Nephron progenitor cell (in vitro differentiated cells): ENCODE data around the gene BAZ2B.
A peak's percentile ranks its signal among the peaks of the same experiment; 100 is the strongest.

Source experiments
- DNase-seq: peaks from one replicate; pipeline ENCODE4 v3.0.0; 2021
- H3K27ac Mint-ChIP-seq: 2 replicates; pipeline ENCODE4 v1.8.0; 2021; ENCODE audit warnings: mild to moderate bottlenecking, moderate library complexity, mixed read lengths
- H3K27me3 Mint-ChIP-seq: 2 replicates; pipeline ENCODE4 v1.8.0; 2021; ENCODE audit warnings: mild to moderate bottlenecking, low read depth, mixed read lengths; ENCODE audit not compliant: poor library complexity
- H3K36me3 Mint-ChIP-seq: 2 replicates; pipeline ENCODE4 v1.8.0; 2021; ENCODE audit warnings: low read depth, mixed read lengths
- H3K4me1 Mint-ChIP-seq: 2 replicates; pipeline ENCODE4 v1.8.0; 2021; ENCODE audit warnings: mixed read lengths
- H3K4me3 Mint-ChIP-seq: 2 replicates; pipeline ENCODE4 v1.8.0; 2021; ENCODE audit warnings: mild to moderate bottlenecking, moderate library complexity, mixed read lengths
- H3K9me3 Mint-ChIP-seq: 2 replicates; pipeline ENCODE4 v1.8.0; 2021; ENCODE audit warnings: mild to moderate bottlenecking, moderate library complexity, mixed read lengths
- TF ChIP-seq, protein P1 (sequence below): fragments of 200-600 bp; sonication (generic); IDR thresholded peaks from 2 replicates; pipeline ENCODE4 v1.5.0; 2021; ENCODE audit warnings: antibody characterized with exemption

The BAZ2B gene

DNA sequence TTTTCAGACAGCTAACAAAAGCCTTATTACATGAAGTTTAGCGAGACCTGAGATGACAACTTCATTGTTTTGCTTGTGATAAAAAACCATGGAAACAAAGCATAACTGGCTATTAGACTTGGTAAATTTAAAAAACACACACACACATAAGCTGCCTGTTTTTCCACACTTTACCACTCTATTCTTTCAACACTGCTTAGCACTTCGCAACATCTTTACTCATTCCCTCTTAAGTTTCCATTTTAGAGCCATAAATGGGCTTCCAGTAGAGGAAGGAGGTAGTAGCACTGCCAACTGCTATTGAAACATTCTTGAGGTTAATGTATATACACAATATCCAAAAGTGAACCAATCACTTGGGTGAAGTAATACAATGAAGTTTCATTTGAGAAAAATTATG, 54.1 kb downstream of the BAZ2B start:
- Mint-ChIP-seq H3K27me3 (no peaks in the 10 kb centered on the region), H3K4me1 (peaks cover 5% of the 10 kb centered on the region), H3K36me3 (peaks cover 54% of the 10 kb centered on the region), H3K4me3 (no peak overlapping the region), H3K9me3 (peaks cover 13% of the 10 kb centered on the region), H3K27ac (no peak overlapping the region)
- no peak for DNase-seq
- TF ChIP-seq, protein P1, sequence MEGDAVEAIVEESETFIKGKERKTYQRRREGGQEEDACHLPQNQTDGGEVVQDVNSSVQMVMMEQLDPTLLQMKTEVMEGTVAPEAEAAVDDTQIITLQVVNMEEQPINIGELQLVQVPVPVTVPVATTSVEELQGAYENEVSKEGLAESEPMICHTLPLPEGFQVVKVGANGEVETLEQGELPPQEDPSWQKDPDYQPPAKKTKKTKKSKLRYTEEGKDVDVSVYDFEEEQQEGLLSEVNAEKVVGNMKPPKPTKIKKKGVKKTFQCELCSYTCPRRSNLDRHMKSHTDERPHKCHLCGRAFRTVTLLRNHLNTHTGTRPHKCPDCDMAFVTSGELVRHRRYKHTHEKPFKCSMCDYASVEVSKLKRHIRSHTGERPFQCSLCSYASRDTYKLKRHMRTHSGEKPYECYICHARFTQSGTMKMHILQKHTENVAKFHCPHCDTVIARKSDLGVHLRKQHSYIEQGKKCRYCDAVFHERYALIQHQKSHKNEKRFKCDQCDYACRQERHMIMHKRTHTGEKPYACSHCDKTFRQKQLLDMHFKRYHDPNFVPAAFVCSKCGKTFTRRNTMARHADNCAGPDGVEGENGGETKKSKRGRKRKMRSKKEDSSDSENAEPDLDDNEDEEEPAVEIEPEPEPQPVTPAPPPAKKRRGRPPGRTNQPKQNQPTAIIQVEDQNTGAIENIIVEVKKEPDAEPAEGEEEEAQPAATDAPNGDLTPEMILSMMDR, result no peak

DNA sequence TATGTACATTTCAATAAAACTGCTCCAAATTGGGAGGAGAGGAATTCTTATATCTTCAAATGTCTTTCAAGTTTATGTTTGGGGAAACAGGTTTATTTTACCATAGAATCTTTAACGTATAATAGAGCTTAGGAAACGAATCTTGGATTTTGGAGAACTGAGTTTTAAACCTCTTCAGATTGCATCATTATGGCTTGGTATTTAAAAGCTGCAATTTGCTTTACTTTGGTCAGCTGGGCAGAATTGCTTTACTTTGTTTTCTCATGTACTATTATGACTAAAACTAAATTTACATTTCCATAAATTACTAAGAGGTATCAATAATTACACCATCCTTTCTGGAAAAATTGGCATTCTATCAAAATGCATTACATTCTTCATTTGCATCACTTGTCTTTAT, 54.6 kb downstream of the BAZ2B start:
- H3K9me3 Mint-ChIP-seq, result peaks cover 11% of the 10 kb centered on the region
- peaks cover 6% of the 10 kb centered on the region for H3K4me1 Mint-ChIP-seq
- TF ChIP-seq, protein P1, result no peak
- DNase-seq, result no peak
- H3K27ac Mint-ChIP-seq, result no peak overlapping the region
- no peak overlapping the region for H3K4me3 Mint-ChIP-seq
- H3K27me3 Mint-ChIP-seq, result no peaks in the 10 kb centered on the region
- peaks cover 53% of the 10 kb centered on the region for H3K36me3 Mint-ChIP-seq

DNA sequence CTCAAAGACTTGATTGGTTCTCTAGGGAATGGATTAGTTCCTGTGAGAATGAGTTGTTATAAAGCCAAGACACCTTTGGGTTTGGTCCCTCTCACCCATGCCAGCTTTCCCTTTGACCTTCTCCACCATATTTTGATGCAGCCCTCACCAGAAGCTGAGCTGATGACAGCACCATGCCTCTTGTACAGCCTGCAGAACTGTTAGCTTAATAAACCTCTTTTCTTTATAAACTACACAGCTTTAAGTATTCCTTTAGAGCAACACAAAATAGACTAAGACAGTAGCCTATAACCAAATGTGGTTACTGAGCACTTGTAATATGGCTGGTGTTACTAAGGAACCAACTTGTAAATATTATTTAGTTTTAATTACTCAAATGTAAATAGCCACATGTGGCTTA, 55.1 kb downstream of the BAZ2B start:
- H3K4me1 Mint-ChIP-seq, result peaks cover 6% of the 10 kb centered on the region
- H3K36me3 Mint-ChIP-seq, result peaks cover 48% of the 10 kb centered on the region
- TF ChIP-seq, protein P1, result no peak
- no peak overlapping the region for H3K27ac Mint-ChIP-seq
- H3K9me3 Mint-ChIP-seq, result peaks cover 6% of the 10 kb centered on the region
- H3K27me3 Mint-ChIP-seq, result no peaks in the 10 kb centered on the region
- H3K4me3 Mint-ChIP-seq, result no peak overlapping the region
- no peak for DNase-seq

- no peak overlapping the region for H3K4me3 Mint-ChIP-seq
- H3K4me1 Mint-ChIP-seq, result peaks cover 6% of the 10 kb centered on the region
- no peaks in the 10 kb centered on the region for H3K9me3 Mint-ChIP-seq
- H3K27me3 Mint-ChIP-seq, result no peaks in the 10 kb centered on the region
- no peak for DNase-seq
- H3K27ac Mint-ChIP-seq, result no peak overlapping the region
- H3K36me3 Mint-ChIP-seq, result peaks cover 26% of the 10 kb centered on the region
- TF ChIP-seq, protein P1, result no peak
Measured at GRCh38 chr2:159559034-159559433, 57.3 kb downstream of the BAZ2B start.

GRCh38 chr2:159558479-159558878, 57.9 kb downstream of the BAZ2B start:
- DNase-seq, result no peak
- H3K27me3 Mint-ChIP-seq, result no peaks in the 10 kb centered on the region
- peak overlapping the region; percentile 70 for H3K27ac Mint-ChIP-seq
- TF ChIP-seq, protein P1, result no peak
- H3K36me3 Mint-ChIP-seq, result peaks cover 23% of the 10 kb centered on the region
- H3K9me3 Mint-ChIP-seq, result no peaks in the 10 kb centered on the region
- peaks cover 6% of the 10 kb centered on the region for H3K4me1 Mint-ChIP-seq
- no peak overlapping the region for H3K4me3 Mint-ChIP-seq

GRCh38 chr2:159557437-159558034, 58.8 kb downstream of the BAZ2B start:
- Mint-ChIP-seq H3K36me3 (peaks cover 19% of the 10 kb centered on the region), H3K4me1 (peaks cover 6% of the 10 kb centered on the region), H3K27ac (peak overlapping the region; percentile 58), H3K9me3 (no peaks in the 10 kb centered on the region), H3K4me3 (no peak overlapping the region), H3K27me3 (no peaks in the 10 kb centered on the region)
- TF ChIP-seq, protein P1, result no peak
- no peak for DNase-seq
